ENCODE measurements around the gene SDHAF3. TPM values are rescaled to one million over a fixed set of nuclear protein-coding genes. Genes with fewer than 3 reads are reported as not detected.

The SDHAF3 gene
- total and polyA plus RNA-seq, 2 of the 8 experiments (the other 6 are each of a cell fraction or from before 2014, with no cell fraction given): 12.0 to 31.3 TPM

GRCh38 chr7:97133159-97133558, 15.7 kb downstream of the SDHAF3 start:
- Histone ChIP-seq H4K91ac (replicated peaks; ENCODE audit: insufficient read length, low read length) (no peak overlapping the region), H2BK5ac (ENCODE audit: low read depth, low read length) (no peak overlapping the region), H3K56ac (replicated peaks; ENCODE audit: insufficient read length, low read depth, low read length) (no peak overlapping the region), H3K4me1 (replicated peaks in 1 of 4; ENCODE audit: control insufficient read depth in 3 of 4, insufficient read depth in 4 of 4, low read length in 3 of 4) (peaks cover 0 to 3% (median under 1%) of the 10 kb centered on the region in 4 experiments; a peak in 1 of 7 replicates), H4K20me1 (replicated peaks in 1 of 2; ENCODE audit: control insufficient read depth in 1 of 2, insufficient read depth in 2 of 2, low read length in 2 of 2) (peaks cover 0 to 3% of the 10 kb centered on the region in 2 experiments), H3K79me1 (ENCODE audit: low read depth, low read length) (peaks cover 3% of the 10 kb centered on the region), H3K23ac (ENCODE audit: insufficient read length) (no peak overlapping the region), H3K9me3 (ENCODE audit: insufficient read depth in 2 of 2, low read depth in 1 of 2, low read length in 1 of 2) (no peaks in the 10 kb centered on the region), H2BK15ac (ENCODE audit: low read length) (no peak overlapping the region), H3K23me2 (ENCODE audit: low read depth, low read length) (no peaks in the 10 kb centered on the region), H3K36me3 (ENCODE audit: control insufficient read depth in 2 of 4, insufficient read depth in 4 of 4, low read length in 3 of 4) (peaks cover 0 to 8% (median 0%) of the 10 kb centered on the region in 4 experiments; a peak in 2 of 8 replicates), H3K18ac (ENCODE audit: extremely low read depth, low read length) (no peak overlapping the region), H3K27ac (ENCODE audit: low read depth, low read length) (no peak overlapping the region), H3K4ac (replicated peaks; ENCODE audit: insufficient read length, low read depth, low read length) (no peak overlapping the region), H2BK12ac (ENCODE audit: low read depth, low read length) (no peak overlapping the region), H2AK5ac (ENCODE audit: low read depth, low read length) (no peak overlapping the region), H3K79me2 (ENCODE audit: control insufficient read depth in 1 of 2, insufficient read depth in 2 of 2, low read length in 2 of 2) (peaks cover 0 to 84% of the 10 kb centered on the region in 2 experiments; a peak in 3 of 4 replicates), H4K5ac (ENCODE audit: insufficient read length, low read depth, low read length) (no peak overlapping the region), H4K8ac (ENCODE audit: extremely low read depth, insufficient read depth, low read length) (no peak overlapping the region), H3K4me2 (ENCODE audit: insufficient read depth in 1 of 2, low read depth in 2 of 2, low read length in 2 of 2) (no peak overlapping the region), H2BK20ac (ENCODE audit: low read length) (no peak overlapping the region), H3K14ac (ENCODE audit: insufficient read length) (no peak overlapping the region), H3K27me3 (replicated peaks in 1 of 4; ENCODE audit: control insufficient read depth in 3 of 4, extremely low read depth in 1 of 4, insufficient read depth in 3 of 4, low read length in 3 of 4) (no peaks in the 10 kb centered on the region), H3K9ac (replicated peaks in 1 of 4; ENCODE audit: extremely low read depth in 1 of 4, low read depth in 3 of 4, low read length in 3 of 4) (no peak overlapping the region; a peak in 1 of 7 replicates), H2BK120ac (replicated peaks; ENCODE audit: low read depth, low read length) (no peak overlapping the region), H2AFZ (ENCODE audit: low read length) (no peak overlapping the region), H3K4me3 (ENCODE audit: extremely low read depth in 1 of 4, insufficient read depth in 2 of 4, low read depth in 3 of 4, low read length in 4 of 4) (no peak overlapping the region)
- ChIA-PET POLR2A (ENCODE audit: partially characterized antibody) (interaction anchor here (0.9 to 1.1 kb wide), 2 partner anchors 14 to 16 kb away, joined by 3 read pairs; partner anchors contain the start of gene SDHAF3), CTCF (ENCODE audit: partially characterized antibody) (interaction anchor here (0.6 to 1.8 kb wide), 4 partner anchors 12 to 346 kb away, joined by 3 to 7 read pairs (median 4); no protein-coding TSS in a partner anchor)
- DNase-seq (ENCODE audit: low read depth in 1 of 2, low spot score in 2 of 2): no peak
- WGBS, 2 experiments (ENCODE audit: extremely low coverage in 1 of 2, insufficient coverage in 1 of 2, insufficient read length in 1 of 2, insufficient replicate concordance in 2 of 2, low coverage in 1 of 2, low lambda C conversion rate in 2 of 2, missing lambda C conversion rate in 1 of 2): 86% methylated on average over 2 of the region's 2 CpGs; no CpG with 5 or more reads in 1 of the 2 experiments
- FAIRE-seq: no peak
- TF ChIP-seq CTBP2 (IDR thresholded peaks at IDR 0.05; ENCODE audit: borderline replicate concordance, insufficient read depth, insufficient read length, low read length) (no peak), CTCF (IDR thresholded peaks at IDR 0.05; ENCODE audit: control extremely low read depth in 1 of 3, insufficient read depth in 1 of 3, low read depth in 1 of 3, low read length in 3 of 3) (no peak), MAFK (IDR thresholded peaks at IDR 0.05; ENCODE audit: low read depth, low read length) (no peak), TCF12 (IDR thresholded peaks at IDR 0.05; ENCODE audit: low read depth, low read length) (no peak), TEAD4 (IDR thresholded peaks at IDR 0.05; ENCODE audit: low read depth, low read length) (no peak), RAD21 (IDR thresholded peaks at IDR 0.05 in 1 of 2, conservative IDR thresholded peaks at IDR 0.05 in 1 of 2; ENCODE audit: low read depth in 2 of 2, low read length in 2 of 2) (no peak), TAF1 (IDR thresholded peaks at IDR 0.05; ENCODE audit: low read depth, low read length) (no peak), JUND (IDR thresholded peaks at IDR 0.05; ENCODE audit: low read length) (no peak), SP4 (IDR thresholded peaks at IDR 0.05; ENCODE audit: low read length) (no peak), KDM1A (IDR thresholded peaks at IDR 0.05; ENCODE audit: borderline replicate concordance, low read length) (no peak), ZNF274 (IDR thresholded peaks at IDR 0.05; ENCODE audit: borderline replicate concordance, extremely low read depth, low read length) (no peak)

Data from H1 (cell line).